OCI-LY7 (cell line): ENCODE measurements around the gene SDHA. TPM values are rescaled to one million over a fixed set of nuclear protein-coding genes. Genes with fewer than 3 reads are reported as not detected.
"Not testable (repeated sequence)": the region's sequence is repeated elsewhere in the genome, so short reads cannot be mapped to it uniquely, and the experiment has no call there.

Experiments used
- BruUV-seq: library from RNA; stranded (reverse); fragments of 400-500 nt; replicated peaks from 2 replicates; lab custom pipeline; 2021; lab: Mats Ljungman, UMichigan
- CTCF ChIA-PET: fragments of 300-600 bp; sonication (Branson Sonifier 250); formaldehyde crosslinking; loops from one replicate; lab custom pipeline; 2022; ENCODE audit warnings: antibody characterized with exemption; ENCODE audit not compliant: unreplicated experiment; lab: Charles Lee
- POLR2A ChIA-PET: fragments of 300-600 bp; sonication (Branson Sonifier 250); formaldehyde crosslinking; loops from one replicate; lab custom pipeline; 2022; ENCODE audit warnings: antibody characterized with exemption; lab: Charles Lee
- DNase-seq: peaks from one replicate; pipeline ENCODE4 v3.0.0-alpha.2; 2015; ENCODE audit warnings: low spot score
- H2AFZ ChIP-seq: fragments of 200-600 bp; sonication (generic), shearing (Covaris generic); 2 replicates; pipeline ENCODE4 v1.6.1; 2014; ENCODE audit warnings: mild to moderate bottlenecking, antibody characterized with exemption, low read length, moderate library complexity
- H3K27ac ChIP-seq: fragments of 200-600 bp; sonication (generic); 2 replicates; pipeline ENCODE4 v1.5.1; 2014; ENCODE audit warnings: mixed run types, low read depth, mild to moderate bottlenecking, moderate library complexity, low read length, inconsistent platforms; ENCODE audit not compliant: poor library complexity, severe bottlenecking
- H3K36me3 ChIP-seq: fragments of 200-600 bp; sonication (generic); 2 replicates; pipeline ENCODE4 v1.6.1; 2014; ENCODE audit warnings: mild to moderate bottlenecking, antibody characterized with exemption, low read length, moderate library complexity, mixed read lengths; ENCODE audit not compliant: insufficient read depth
- H3K4me1 ChIP-seq: fragments of 200-600 bp; sonication (generic); 2 replicates; pipeline ENCODE4 v1.5.1; 2014; ENCODE audit warnings: mild to moderate bottlenecking, low read length; ENCODE audit not compliant: insufficient read depth, poor library complexity, severe bottlenecking
- H3K4me2 ChIP-seq: fragments of 200-600 bp; sonication (generic); 2 replicates; pipeline ENCODE4 v1.6.1; 2014; ENCODE audit warnings: mild to moderate bottlenecking, low read length
- H3K4me3 ChIP-seq: fragments of 200-600 bp; sonication (generic); 2 replicates; pipeline ENCODE4 v1.5.1; 2014; ENCODE audit warnings: mild to moderate bottlenecking, low read depth, low read length; ENCODE audit not compliant: poor library complexity, severe bottlenecking
- H3K79me2 ChIP-seq: fragments of 200-600 bp; sonication (generic); 2 replicates; pipeline ENCODE4 v1.6.1; 2016; ENCODE audit warnings: low read depth, mild to moderate bottlenecking, low read length, moderate library complexity, mixed read lengths; ENCODE audit not compliant: insufficient read depth
- H3K9me2 ChIP-seq: fragments of 200-600 bp; sonication (generic); 2 replicates; pipeline ENCODE4 v1.6.1; 2016; ENCODE audit warnings: mild to moderate bottlenecking, low read length, mixed read lengths; ENCODE audit not compliant: insufficient read depth
- H3K9me3 ChIP-seq: fragments of 200-600 bp; sonication (generic); 2 replicates; pipeline ENCODE4 v1.6.1; 2014; ENCODE audit warnings: mild to moderate bottlenecking, mixed run types, low read length, mixed read lengths
- H4K20me1 ChIP-seq: fragments of 200-600 bp; sonication (generic); 2 replicates; pipeline ENCODE4 v1.6.1; 2014; ENCODE audit warnings: mild to moderate bottlenecking, antibody characterized with exemption, low read length, moderate library complexity, mixed read lengths; ENCODE audit not compliant: insufficient read depth
- CTCF ChIP-seq: fragments of 200-600 bp; sonication (generic); conservative IDR thresholded peaks from 2 replicates; pipeline ENCODE4 v1.5.1; 2014; ENCODE audit warnings: mild to moderate bottlenecking, antibody characterized with exemption, low read length, moderate library complexity, mixed read lengths
- EZH2phosphoT487 ChIP-seq: fragments of 200-600 bp; sonication (generic); IDR thresholded peaks from 2 replicates; pipeline ENCODE4 v1.6.1; 2018; ENCODE audit warnings: low read depth, borderline replicate concordance, mild to moderate bottlenecking, mixed run types, antibody characterized with exemption, low read length, moderate library complexity, mixed read lengths
- intact Hi-C: fragments of 100-400 bp; cut with micrococcal nuclease; formaldehyde crosslinking; loops from one replicate; pipeline ENCODE4 v1.10.0; 2022; ENCODE audit not compliant: unreplicated experiment
- total RNA-seq, 2 experiments: library from RNA; depleted of rRNA in 1 of 2; stranded (reverse); fragments of >200 nt in 1 of 2; shearing (Covaris generic) in 1 of 2; gene quantifications; 2 replicates each; pipeline ENCODE4 v1.2.3, GENCODE V29; 2014 to 2022

The SDHA gene
- total RNA-seq, 2 experiments from 2014 or later: 147 to 167 TPM

- DNase-seq: no peak
Observed at GRCh38 chr5:230711-231110, 12.6 kb downstream of the SDHA start.

GRCh38 chr5:231661-232060 lies 13.5 kb downstream of the SDHA start:
- H3K9me2 ChIP-seq: no peaks in the 10 kb centered on the region
- H3K4me1 ChIP-seq: no peaks in the 10 kb centered on the region
- H3K36me3 ChIP-seq: peaks cover 92% of the 10 kb centered on the region
- no peak for DNase-seq
- intact Hi-C loops: no loop called here
- H3K4me3 ChIP-seq: no peak overlapping the region
- no peaks in the 10 kb centered on the region for H3K79me2 ChIP-seq
- H3K4me2 ChIP-seq: no peak overlapping the region
- POLR2A ChIA-PET: no interaction called here
- no peak overlapping the region for H3K27ac ChIP-seq
- BruUV-seq: no TSS peak
- no peaks in the 10 kb centered on the region for H4K20me1 ChIP-seq
- no peak overlapping the region for H2AFZ ChIP-seq
- H3K9me3 ChIP-seq: no peaks in the 10 kb centered on the region
- TF ChIP-seq EZH2phosphoT487: no peak
- no peak for TF ChIP-seq CTCF
- CTCF ChIA-PET: no interaction called here

More at GRCh38 chr5:230711-231110, 12.6 kb downstream of the SDHA start:
- POLR2A ChIA-PET: no interaction called here
- no peaks in the 10 kb centered on the region for H3K79me2 ChIP-seq
- H3K27ac ChIP-seq: no peak overlapping the region
- H3K9me3 ChIP-seq: no peaks in the 10 kb centered on the region
- H3K4me3 ChIP-seq: no peak overlapping the region
- intact Hi-C loops: no loop called here
- H3K4me1 ChIP-seq: no peaks in the 10 kb centered on the region
- no TSS peak for BruUV-seq
- no peaks in the 10 kb centered on the region for H4K20me1 ChIP-seq
- H3K9me2 ChIP-seq: no peaks in the 10 kb centered on the region
- H3K36me3 ChIP-seq: peaks cover 92% of the 10 kb centered on the region
- TF ChIP-seq EZH2phosphoT487 (no peak), CTCF (no peak)
- no peak overlapping the region for H2AFZ ChIP-seq
- CTCF ChIA-PET: no interaction called here
- H3K4me2 ChIP-seq: no peak overlapping the region

GRCh38 chr5:233426-233825 lies 15.3 kb downstream of the SDHA start:
- H3K4me3 ChIP-seq, DNase-seq, CTCF ChIA-PET, H3K4me1 ChIP-seq, H4K20me1 ChIP-seq, H3K79me2 ChIP-seq, H3K9me3 ChIP-seq, H3K9me2 ChIP-seq, intact Hi-C loops, H2AFZ ChIP-seq, H3K27ac ChIP-seq, POLR2A ChIA-PET, BruUV-seq, H3K4me2 ChIP-seq: not testable (repeated sequence)
- peaks cover 91% of the 10 kb centered on the region for H3K36me3 ChIP-seq
